ENCODE results near the gene GARNL3.

DNA sequence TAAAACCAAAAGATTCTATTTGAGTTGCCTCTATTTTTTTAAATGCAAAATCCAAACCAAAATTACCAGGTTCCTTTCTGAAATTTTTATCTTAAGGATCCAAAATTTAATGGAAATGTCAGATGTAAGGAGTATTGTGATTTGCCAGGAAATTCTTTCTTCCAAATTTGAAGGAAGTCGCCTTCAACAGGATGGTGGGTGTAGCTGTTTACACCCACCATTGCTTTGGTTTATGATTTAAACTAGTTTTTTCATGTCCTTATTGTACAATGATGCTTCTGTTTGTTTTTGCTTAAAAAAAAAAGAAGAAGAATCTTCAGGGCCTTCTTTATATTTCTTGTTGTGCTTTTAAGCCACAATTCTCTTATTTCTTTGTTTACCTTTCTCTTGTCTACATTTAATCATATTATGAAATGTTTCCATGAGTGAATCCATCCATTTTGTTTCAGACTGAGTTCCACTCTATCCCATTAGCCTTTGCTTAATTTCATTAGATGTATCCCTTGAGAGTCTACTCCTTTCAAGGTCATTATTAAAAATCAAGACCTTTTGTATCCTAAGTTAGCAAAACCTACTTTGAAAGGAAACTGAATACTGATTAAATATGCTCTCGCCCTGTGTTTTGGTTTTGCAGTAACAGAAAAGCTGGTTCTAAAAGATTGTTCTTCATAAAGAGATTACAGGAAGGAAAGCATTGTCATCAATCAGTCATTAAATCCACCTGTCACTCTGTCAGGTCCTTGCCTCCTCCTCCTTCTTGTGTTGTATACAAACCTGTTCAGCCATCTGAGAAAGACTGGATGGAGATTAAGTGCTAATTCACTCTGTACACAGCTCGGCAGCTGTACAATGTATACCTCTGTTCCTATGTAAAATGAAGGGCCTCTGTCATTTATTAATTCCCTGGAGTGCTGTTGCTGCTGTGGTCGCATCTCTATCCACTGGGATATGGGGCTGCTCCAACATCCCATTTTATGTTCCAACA is 86.9 kb downstream of the GARNL3 start:
- TF ChIP-seq CTCF (IDR thresholded peaks at IDR 0.05) (no peak), POLR2AphosphoS5 (IDR thresholded peaks at IDR 0.05) (no peak)
